Colonic mucosa (tissue), 4 donors: ENCODE data around the gene GPAT2. TPM values are rescaled to one million over a fixed set of nuclear protein-coding genes. Genes with fewer than 3 reads are reported as not detected.
"Not testable (repeated sequence)": the region's sequence is repeated elsewhere in the genome, so short reads cannot be mapped to it uniquely, and the experiment has no call there.

Experiments
- DNase-seq: peaks from one replicate; pipeline ENCODE4 v3.0.0-alpha.2; 2020
- H3K27ac ChIP-seq: fragments of 200-600 bp; one replicate; pipeline ENCODE4 v1.8.0; 2021
- H3K27me3 ChIP-seq: fragments of 200-600 bp; one replicate; pipeline ENCODE4 v1.8.0; 2021
- H3K36me3 ChIP-seq: fragments of 200-600 bp; one replicate; pipeline ENCODE4 v1.8.0; 2021
- H3K4me1 ChIP-seq: fragments of 200-600 bp; one replicate; pipeline ENCODE4 v1.8.0; 2021; ENCODE audit warnings: mild to moderate bottlenecking
- H3K4me3 ChIP-seq: fragments of 200-600 bp; one replicate; pipeline ENCODE4 v1.8.0; 2021
- H3K9ac ChIP-seq, 2 donors: one replicate each; pipeline ENCODE4 v1.7.0; 2013; ENCODE audit warnings: control low read depth in 2 of 2, low read depth in 2 of 2, low read length in 2 of 2
- H3K9me3 ChIP-seq: fragments of 200-600 bp; one replicate; pipeline ENCODE4 v1.8.0; 2021
- intact Hi-C: fragments of 100-400 bp; cut with DNase I; formaldehyde crosslinking; loops from one replicate; pipeline ENCODE4 v1.14.1; 2022
- total RNA-seq, 2 donors: library from RNA; stranded (reverse); fragmentation: NEBNext Ultra II Directional in 1 of 2; extraction: Animal tissue kit (Norgen Biotek cat#: 25700) in 1 of 2; gene quantifications; one replicate each; pipeline ENCODE4 v1.2.1, GENCODE V29; 2021
- donor health status: healthy.
- donor health status: DM: no; HTN: no; CAD: no.
- donor health status: DM: no; HTN: no; CAD: no.

Gene GPAT2
- total RNA-seq, 2 donors from 2014 or later, result 2.4 to 6.6 TPM

DNA sequence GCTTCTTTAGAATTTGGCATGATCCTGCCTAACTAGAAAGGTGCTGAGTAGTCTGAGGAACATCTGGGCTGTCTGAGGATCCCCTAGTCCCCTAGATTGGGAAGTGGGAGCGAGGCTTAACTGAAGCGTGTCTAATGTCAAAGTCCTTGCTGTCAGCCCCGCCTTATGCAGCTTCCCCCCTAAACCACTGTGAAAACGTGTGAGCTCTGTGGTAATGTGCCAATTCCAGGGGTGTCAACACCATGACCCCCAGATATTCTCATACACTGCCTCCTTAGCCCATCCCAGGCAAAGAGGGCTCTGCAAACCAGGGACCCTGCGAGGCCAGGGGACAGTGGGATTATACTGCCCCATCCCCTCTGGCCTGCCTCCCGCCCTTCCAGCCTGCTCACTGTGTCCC lies 21.1 kb upstream of the GPAT2 start:
- H3K36me3 ChIP-seq, H3K9me3 ChIP-seq, H3K27ac ChIP-seq, DNase-seq, H3K27me3 ChIP-seq, H3K9ac ChIP-seq, intact Hi-C loops, H3K4me3 ChIP-seq, H3K4me1 ChIP-seq: not testable (repeated sequence)

DNA sequence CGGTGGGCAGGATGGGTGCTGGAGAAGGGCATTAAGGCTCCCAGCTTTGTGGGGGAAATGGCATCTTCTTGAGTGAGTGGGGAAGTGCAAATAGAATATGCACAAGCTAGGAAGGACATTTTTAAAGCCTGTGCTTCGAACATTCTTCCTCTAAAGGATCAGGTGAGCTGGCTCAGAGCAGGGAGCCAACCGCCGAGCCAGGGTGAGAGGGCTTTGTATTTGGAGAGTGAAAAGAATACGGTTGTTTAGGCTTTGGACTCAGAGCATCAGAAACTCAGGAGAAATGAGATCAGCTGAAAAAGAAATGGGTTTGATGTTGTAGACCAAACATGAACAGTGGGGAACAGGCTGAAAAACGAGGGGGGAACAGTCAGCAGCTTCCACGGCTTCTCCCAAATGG lies 19.8 kb upstream of the GPAT2 start:
- H3K9ac ChIP-seq, H3K27ac ChIP-seq, H3K27me3 ChIP-seq, H3K36me3 ChIP-seq, intact Hi-C loops, H3K9me3 ChIP-seq, H3K4me1 ChIP-seq, DNase-seq, H3K4me3 ChIP-seq: not testable (repeated sequence)

DNA sequence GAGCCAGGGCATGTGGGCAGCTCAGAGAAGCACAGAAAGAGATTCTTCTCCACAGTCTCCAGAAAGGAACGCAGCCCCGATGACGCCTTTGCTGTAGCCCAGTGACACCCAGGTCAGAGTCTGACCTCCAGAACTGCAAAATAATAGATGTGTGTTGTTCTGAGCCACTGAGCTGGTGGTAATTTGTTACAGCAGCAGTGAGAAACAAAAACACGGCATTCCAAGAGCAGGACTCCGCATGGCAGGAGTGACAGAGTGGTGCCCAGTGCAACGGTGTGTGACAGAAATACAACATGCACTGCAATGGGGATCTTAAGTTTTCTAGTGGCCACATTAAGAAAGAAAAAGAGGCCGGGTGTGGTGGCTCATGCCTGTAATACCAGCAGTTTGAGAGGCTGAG lies 18.7 kb upstream of the GPAT2 start:
- H3K9ac ChIP-seq, H3K36me3 ChIP-seq, H3K4me3 ChIP-seq, H3K27ac ChIP-seq, intact Hi-C loops, H3K27me3 ChIP-seq, H3K9me3 ChIP-seq, H3K4me1 ChIP-seq, DNase-seq: not testable (repeated sequence)

DNA sequence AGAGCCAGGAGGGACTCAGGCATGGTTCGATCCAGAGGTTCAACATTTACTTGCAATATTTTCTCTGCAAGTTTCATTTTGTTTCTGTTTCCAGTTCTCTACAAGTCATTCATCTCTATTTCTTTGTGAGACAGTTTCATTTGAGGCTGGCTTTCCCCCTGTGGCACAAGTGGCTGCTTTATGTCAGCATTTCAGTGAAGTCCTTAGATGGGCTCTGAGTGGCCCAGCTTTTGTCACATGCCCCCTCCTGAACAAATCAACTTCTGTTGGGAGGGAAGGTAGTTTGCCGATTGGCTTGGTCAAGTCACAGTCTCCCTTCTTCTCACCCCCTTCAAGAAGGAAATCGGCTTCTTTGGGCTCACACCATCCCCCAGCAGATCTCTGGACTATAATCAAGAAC lies 17.9 kb upstream of the GPAT2 start:
- H3K27me3 ChIP-seq, H3K9me3 ChIP-seq, H3K36me3 ChIP-seq, H3K4me3 ChIP-seq, H3K4me1 ChIP-seq, H3K27ac ChIP-seq, H3K9ac ChIP-seq, intact Hi-C loops, DNase-seq: not testable (repeated sequence)

DNA sequence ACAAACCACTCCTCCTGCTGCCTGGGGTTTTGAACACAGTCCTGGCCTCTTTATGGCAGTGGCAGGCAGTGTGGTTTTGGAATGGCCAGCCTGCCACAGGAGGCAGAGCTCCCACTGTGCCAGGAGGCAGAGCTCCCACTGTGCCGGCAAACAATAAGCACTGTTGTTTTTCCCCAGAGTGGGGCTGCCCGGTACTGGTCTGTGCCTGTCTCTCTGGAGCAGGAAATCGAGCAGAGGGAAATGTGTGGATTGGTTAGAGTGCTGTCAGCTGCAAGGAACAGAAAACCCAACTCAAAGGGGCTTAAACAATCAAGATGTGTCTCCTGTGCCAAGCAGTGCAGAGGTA lies 15.2 kb upstream of the GPAT2 start:
- DNase-seq, H3K27ac ChIP-seq, H3K9ac ChIP-seq, H3K4me1 ChIP-seq, H3K36me3 ChIP-seq, H3K9me3 ChIP-seq, intact Hi-C loops, H3K27me3 ChIP-seq, H3K4me3 ChIP-seq: not testable (repeated sequence)

DNA sequence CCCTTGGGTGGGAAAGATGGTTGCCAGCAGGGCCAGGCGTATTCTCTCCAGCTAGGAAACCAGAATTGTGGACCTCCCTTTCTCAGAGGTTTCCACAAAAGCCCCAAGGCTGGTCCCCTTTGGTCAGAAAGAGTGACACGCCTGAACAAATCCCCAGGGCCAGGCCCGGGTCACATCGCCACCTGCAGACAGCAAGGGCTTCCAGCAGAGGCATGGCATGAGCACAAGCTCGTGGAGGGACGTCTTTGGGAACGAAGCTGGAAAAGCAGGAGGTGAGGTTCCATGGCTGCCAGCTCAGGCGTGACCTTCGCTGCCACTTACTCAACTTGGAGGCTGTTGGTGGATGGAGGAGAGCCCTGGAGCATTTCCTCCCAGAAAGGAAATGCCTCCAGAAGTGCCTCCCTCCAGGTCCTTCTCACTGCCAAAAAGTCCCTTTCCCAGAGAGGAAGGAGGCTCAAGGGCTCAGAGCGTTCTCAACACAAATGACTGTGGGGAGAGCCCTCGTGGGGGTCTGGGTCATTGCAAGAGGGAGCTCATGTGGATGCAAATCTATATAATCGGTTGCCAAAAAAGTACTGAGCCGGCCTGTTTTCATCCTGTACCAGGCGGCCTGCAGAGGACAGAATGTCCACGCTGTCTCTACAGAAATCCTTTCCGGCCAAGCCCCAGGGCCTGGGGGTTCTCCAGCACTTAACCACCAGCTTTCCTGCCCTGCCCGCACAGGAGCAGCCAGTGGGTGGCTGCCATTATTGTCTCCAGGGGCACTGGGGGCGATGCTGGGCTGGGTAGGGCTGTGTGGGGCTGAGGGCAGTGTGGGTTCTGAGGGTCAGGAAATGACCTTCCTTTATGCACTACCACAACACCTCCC lies 14.6 kb upstream of the GPAT2 start:
- H3K9me3 ChIP-seq, H3K4me3 ChIP-seq, H3K9ac ChIP-seq, H3K27ac ChIP-seq, H3K36me3 ChIP-seq, H3K4me1 ChIP-seq, intact Hi-C loops, H3K27me3 ChIP-seq, DNase-seq: not testable (repeated sequence)

DNA sequence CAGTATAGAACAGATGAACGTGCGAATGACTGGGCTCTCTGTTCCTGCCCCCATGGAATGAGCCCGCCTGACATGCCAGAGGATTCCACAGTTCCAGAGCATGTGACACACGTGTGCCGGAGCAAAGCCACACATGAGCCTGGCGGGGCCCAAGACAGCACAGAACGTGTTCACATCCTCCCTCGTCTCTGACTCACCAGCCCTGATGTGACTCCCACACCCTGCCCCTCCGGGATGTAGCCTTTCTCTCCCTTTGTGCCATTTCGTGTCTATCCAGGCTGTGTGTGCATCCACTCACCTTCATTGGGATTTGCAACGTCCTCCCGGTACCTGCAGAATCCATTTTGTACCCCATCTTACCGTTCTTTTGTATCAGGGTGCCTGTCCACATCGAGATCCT lies 838 bp upstream of the GPAT2 start:
- intact Hi-C loops, H3K27me3 ChIP-seq, H3K27ac ChIP-seq, DNase-seq, H3K9ac ChIP-seq, H3K9me3 ChIP-seq, H3K4me3 ChIP-seq, H3K4me1 ChIP-seq, H3K36me3 ChIP-seq: not testable (repeated sequence)

DNA sequence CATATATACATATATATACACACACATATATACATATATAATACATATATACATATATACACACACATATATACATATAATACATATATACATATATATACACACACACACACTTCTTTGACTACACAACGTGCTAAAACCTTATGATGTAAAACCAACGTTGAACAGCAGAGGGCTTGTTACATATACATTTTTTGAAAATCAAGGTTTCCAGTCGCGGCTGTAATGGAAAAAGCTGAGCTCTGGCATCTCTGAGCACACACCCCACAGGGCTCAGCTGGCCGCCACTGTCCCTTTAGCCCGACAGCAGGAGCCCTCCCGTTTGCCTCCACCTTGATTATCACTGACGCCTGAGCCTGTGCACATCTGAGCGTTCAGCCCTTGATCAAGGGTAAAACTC lies 719 bp downstream of the GPAT2 start:
- intact Hi-C loops, result not testable (repeated sequence)

DNA sequence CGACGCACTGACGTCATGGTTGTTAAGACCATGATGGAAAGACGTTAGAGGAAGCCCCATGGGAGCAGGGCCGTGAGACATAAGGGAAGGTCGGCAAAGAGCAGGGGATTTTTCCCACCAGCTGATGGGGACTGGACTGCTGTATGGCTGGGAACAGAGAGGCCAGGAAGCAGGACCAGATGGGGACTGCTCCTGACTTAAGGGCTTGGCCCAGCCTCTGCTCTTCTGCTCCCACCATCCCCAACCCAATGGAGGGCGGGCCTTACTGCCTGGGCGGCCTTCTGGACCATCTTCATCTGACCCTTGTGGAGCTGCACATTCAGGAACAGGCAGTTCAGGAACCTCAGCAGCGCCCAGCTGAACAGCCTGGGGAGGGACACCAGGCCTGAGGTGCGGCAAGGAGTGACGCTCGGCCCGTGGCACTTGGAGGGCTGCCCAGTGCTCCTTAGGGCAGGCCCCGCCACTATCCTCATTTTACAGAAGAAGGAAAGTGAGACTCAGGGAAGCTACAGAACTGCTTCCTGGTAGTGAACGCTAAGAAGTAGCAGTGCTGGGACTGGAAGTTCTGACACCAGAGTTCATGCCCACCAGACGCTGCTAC lies 6.9 kb downstream of the GPAT2 start:
- not testable (repeated sequence) for DNase-seq, H3K27ac ChIP-seq, H3K36me3 ChIP-seq, H3K4me3 ChIP-seq, H3K4me1 ChIP-seq, H3K9me3 ChIP-seq, H3K27me3 ChIP-seq, H3K9ac ChIP-seq
- intact Hi-C loops, result loop anchor here (10.0 kb wide), 1 partner anchor 87 kb away; the partner anchor contains the start of gene ADRA2B

More for the DNA sequence above, 719 bp downstream of the GPAT2 start:
- not testable (repeated sequence) for H3K4me3 ChIP-seq, H3K27me3 ChIP-seq, H3K36me3 ChIP-seq, H3K9ac ChIP-seq, H3K4me1 ChIP-seq, H3K27ac ChIP-seq, H3K9me3 ChIP-seq, DNase-seq

DNA sequence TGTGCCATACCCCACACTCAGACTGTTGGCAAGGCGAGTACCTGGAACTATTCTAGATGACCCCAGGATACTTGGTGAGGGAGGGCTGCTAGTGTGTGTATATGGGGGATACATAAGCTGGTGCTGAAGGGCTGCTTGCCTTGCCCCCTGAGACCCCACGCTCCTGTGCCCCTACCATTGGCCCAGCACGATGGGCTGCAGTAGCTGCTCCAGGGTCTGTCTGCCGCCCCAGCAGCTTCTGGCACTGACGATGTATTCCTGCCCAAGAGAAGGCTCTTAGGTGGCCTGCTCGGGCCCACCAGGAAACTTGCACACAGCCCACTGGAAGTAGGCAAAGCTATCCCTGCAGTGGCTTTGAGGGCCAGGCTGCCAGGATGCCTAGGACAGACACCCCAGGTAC lies 9.0 kb downstream of the GPAT2 start:
- not testable (repeated sequence) for H3K9ac ChIP-seq, H3K36me3 ChIP-seq, H3K27me3 ChIP-seq, H3K4me1 ChIP-seq, H3K4me3 ChIP-seq, H3K27ac ChIP-seq, DNase-seq, H3K9me3 ChIP-seq
- intact Hi-C loops, result loop anchor here (10.0 kb wide), 1 partner anchor 89 kb away; the partner anchor contains the start of gene ADRA2B
